Stomach (tissue), 9 donors: ENCODE data around the gene DISC1. TPM values are rescaled to one million over a fixed set of nuclear protein-coding genes. Genes with fewer than 3 reads are reported as not detected.

Source experiments
- DNase-seq, 2 donors: peaks; one replicate each; pipeline versions ENCODE4 v3.0.0 to v3.0.0-alpha.2; 2013 to 2019
- H3K27ac ChIP-seq, 5 donors: fragments of 200-600 bp in 4 of 5; sonication (generic) in 4 of 5; one replicate each; pipeline ENCODE4 v1.5.1; 2013 to 2019; ENCODE audit warnings: mild to moderate bottlenecking in 1 of 5, moderate library complexity in 1 of 5
- H3K27me3 ChIP-seq, 3 donors: fragments of 200-600 bp; sonication (generic); one replicate each; pipeline ENCODE4 v1.5.1; 2017 to 2019; ENCODE audit warnings: mixed run types in 1 of 3
- H3K36me3 ChIP-seq, 4 donors: fragments of 200-600 bp; sonication (generic); 1 replicate in 3 of 4; 2 replicates in 1 of 4; pipeline ENCODE4 v1.5.1; 2016 to 2019
- H3K4me1 ChIP-seq, 4 donors: fragments of 200-600 bp; sonication (generic); one replicate each; pipeline ENCODE4 v1.5.1; 2016 to 2019
- H3K4me3 ChIP-seq, 4 donors: fragments of 200-600 bp; sonication (generic) in 3 of 4; one replicate each; pipeline ENCODE4 v1.5.1; 2016 to 2019; ENCODE audit warnings: mild to moderate bottlenecking in 1 of 4
- H3K9me3 ChIP-seq, 4 donors: fragments of 200-600 bp; sonication (generic); one replicate each; pipeline ENCODE4 v1.5.1; 2016 to 2019
- CTCF ChIP-seq, 7 experiments: fragments of 450-650 bp in 4 of 7; fragments of 200-600 bp in 3 of 7; sonication (generic) in 3 of 7; IDR thresholded peaks; one replicate each; pipeline ENCODE4 v1.5.1; 2016 to 2019; ENCODE audit warnings: antibody characterized with exemption in 7 of 7, control low read depth in 2 of 7, mild to moderate bottlenecking in 1 of 7
- EP300 ChIP-seq: sonication (generic); formaldehyde crosslinking; IDR thresholded peaks from one replicate; pipeline ENCODE4 v1.6.1; 2017; ENCODE audit warnings: antibody characterized with exemption
- POLR2A ChIP-seq, 4 donors: fragments of 450-650 bp; IDR thresholded peaks; one replicate each; pipeline ENCODE4 v1.6.1; 2016; ENCODE audit warnings: antibody characterized with exemption in 4 of 4, control low read depth in 2 of 4, mild to moderate bottlenecking in 1 of 4, moderate library complexity in 1 of 4
- POLR2AphosphoS5 ChIP-seq, 3 donors: sonication (generic); formaldehyde crosslinking; IDR thresholded peaks; one replicate each; pipeline ENCODE4 v1.6.1; 2016; ENCODE audit warnings: antibody characterized with exemption in 3 of 3
- WGBS, 5 donors: extraction: QIAGEN DNeasy Blood & Tissue Kit in 3 of 5; methylation state at CpG; one replicate each; pipeline versions ENCODE4 v1.1.5 to v1.1.7; 2013 to 2018; 5-methylcytosine and 5-hydroxymethylcytosine counted together
- intact Hi-C: fragments of 100-400 bp; cut with DNase I; formaldehyde crosslinking; loops from one replicate; pipeline ENCODE4 v1.15.1; 2023; ENCODE audit warnings: low total_unique reads
- polyA plus RNA-seq, 3 donors: library from polyadenylated mRNA; stranded (reverse); fragments of 200-250 nt; gene quantifications; one replicate each; pipeline ENCODE4 v1.2.3, GENCODE V29; 2013
- total RNA-seq, 5 donors: library from RNA; depleted of rRNA; stranded (reverse); fragments of >200 nt; gene quantifications; one replicate each; pipeline versions ENCODE4 v1.1.0 to v1.2.3, GENCODE V29; 2014 to 2016
- donor health status: healthy with polysubstance abuse.
- donor health status: Bipolar disorder and iron deficiency.
- donor health status: healthy.

Gene DISC1
- total and polyA plus RNA-seq, 8 donors: 0.43 to 29.8 (median 1.6) TPM

GRCh38 chr1:232045139-232045994, 418.8 kb downstream of the DISC1 start:
- Histone ChIP-seq H3K27ac (no peak overlapping the region), H3K4me1 (no peaks in the 10 kb centered on the region), H3K4me3 (no peak overlapping the region), H3K27me3 (peaks cover 0 to 4% (median 0%) of the 10 kb centered on the region in 3 donors), H3K36me3 (no peaks in the 10 kb centered on the region), H3K9me3 (no peaks in the 10 kb centered on the region)
- no peak for DNase-seq
- 81 to 89% (median 82%) methylated on average over 8 of the region's 8 CpGs for WGBS, 5 donors
- TF ChIP-seq POLR2AphosphoS5 (IDR thresholded peaks at IDR 0.05): no peak
- no peak for TF ChIP-seq POLR2A (IDR thresholded peaks at IDR 0.05)
- TF ChIP-seq EP300: no peak
- TF ChIP-seq CTCF (IDR thresholded peaks at IDR 0.05): no peak
- intact Hi-C loops: no loop called here

GRCh38 chr1:232046451-232047306, 420.1 kb downstream of the DISC1 start:
- no peaks in the 10 kb centered on the region for H3K36me3 ChIP-seq
- H3K9me3 ChIP-seq: no peaks in the 10 kb centered on the region
- no peak for DNase-seq
- H3K4me3 ChIP-seq: no peak overlapping the region
- TF ChIP-seq POLR2AphosphoS5 (IDR thresholded peaks at IDR 0.05): no peak
- no peak for TF ChIP-seq POLR2A (IDR thresholded peaks at IDR 0.05)
- TF ChIP-seq EP300: no peak
- TF ChIP-seq CTCF (IDR thresholded peaks at IDR 0.05): no peak
- H3K27ac ChIP-seq: no peak overlapping the region
- intact Hi-C loops: no loop called here
- H3K4me1 ChIP-seq: no peaks in the 10 kb centered on the region
- WGBS, 5 donors: 70 to 81% (median 74%) methylated on average over 3 of the region's 3 CpGs
- peaks cover 0 to 5% (median 4%) of the 10 kb centered on the region in 3 donors for H3K27me3 ChIP-seq

- intact Hi-C loops: no loop called here
- WGBS, 5 donors: 73 to 93% (median 86%) methylated on average over 2 of the region's 2 CpGs
- TF ChIP-seq EP300: no peak
- no peak for TF ChIP-seq POLR2A (IDR thresholded peaks at IDR 0.05)
- TF ChIP-seq POLR2AphosphoS5 (IDR thresholded peaks at IDR 0.05): no peak
- TF ChIP-seq CTCF (IDR thresholded peaks at IDR 0.05): no peak
- Histone ChIP-seq H3K27ac (no peak overlapping the region), H3K4me3 (no peak overlapping the region), H3K36me3 (no peaks in the 10 kb centered on the region), H3K27me3 (peaks cover 0 to 10% (median 4%) of the 10 kb centered on the region in 3 donors), H3K4me1 (no peaks in the 10 kb centered on the region), H3K9me3 (no peaks in the 10 kb centered on the region)
- no peak for DNase-seq
Observed at GRCh38 chr1:232047473-232047872, 420.9 kb downstream of the DISC1 start.

GRCh38 chr1:232048481-232048880, 421.9 kb downstream of the DISC1 start:
- Histone ChIP-seq H3K9me3 (peaks cover 0 to 4% (median 0%) of the 10 kb centered on the region in 4 donors), H3K36me3 (no peaks in the 10 kb centered on the region), H3K27me3 (peaks cover 0 to 10% (median 4%) of the 10 kb centered on the region in 3 donors), H3K4me3 (no peak overlapping the region), H3K27ac (no peak overlapping the region), H3K4me1 (no peaks in the 10 kb centered on the region)
- TF ChIP-seq EP300 (no peak), POLR2AphosphoS5 (IDR thresholded peaks at IDR 0.05) (no peak), POLR2A (IDR thresholded peaks at IDR 0.05) (no peak), CTCF (IDR thresholded peaks at IDR 0.05) (no peak)
- intact Hi-C loops: no loop called here
- WGBS, 5 donors: 91 to 95% (median 94%) methylated on average over 7 of the region's 7 CpGs
- no peak for DNase-seq
